Measurements from ENCODE around the gene MSRB2.
"Not testable (repeated sequence)": the region's sequence is repeated elsewhere in the genome, so short reads cannot be mapped to it uniquely, and the experiment has no call there.

Gene MSRB2

GRCh38 chr10:23070092-23070912, 25.1 kb upstream of the MSRB2 start:
- not testable (repeated sequence) for DNase-seq (ENCODE audit: low read depth in 2 of 2)

DNA sequence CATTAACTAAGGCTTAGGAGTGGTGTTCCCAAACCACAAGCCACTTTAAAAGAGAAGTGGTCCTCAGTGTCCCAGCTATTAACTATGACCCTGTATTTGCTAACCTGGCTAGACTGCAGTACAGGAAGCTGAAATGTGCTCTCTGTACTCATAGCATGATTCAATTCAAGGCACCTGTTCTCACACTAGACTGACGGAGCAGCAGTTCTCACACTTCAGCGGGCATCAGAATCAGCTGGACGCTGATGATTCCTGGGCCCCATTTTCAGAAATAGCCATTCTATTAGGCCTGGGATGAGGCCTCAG, 24.5 kb upstream of the MSRB2 start:
- DNase-seq (ENCODE audit: low read depth in 2 of 2), result no peak

- DNase-seq (ENCODE audit: low read depth in 2 of 2), result not testable (repeated sequence)
These were observed 22.8 kb upstream of the MSRB2 start for GRCh38 chr10:23072593-23072992.

DNA sequence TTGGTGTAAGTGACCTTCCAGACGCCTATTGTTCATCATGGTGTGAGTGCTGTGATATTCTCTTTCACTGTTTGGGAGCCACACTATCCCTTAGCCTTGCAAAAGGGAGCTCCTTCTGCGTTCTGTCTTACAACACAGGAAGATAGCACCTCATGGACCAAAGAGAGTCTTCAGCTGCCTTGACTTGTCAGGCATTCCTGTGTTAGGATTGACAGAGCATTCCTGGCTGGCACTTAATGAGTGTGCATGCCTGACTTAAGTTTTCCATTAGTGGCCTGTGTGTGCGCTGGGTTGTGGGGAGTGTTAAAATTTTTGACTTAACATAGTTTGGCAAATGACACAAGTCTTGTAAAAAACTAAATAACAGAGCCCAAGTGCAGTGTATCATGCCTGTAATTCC, 21.9 kb upstream of the MSRB2 start:
- no peak for DNase-seq (ENCODE audit: low read depth in 2 of 2)

GRCh38 chr10:23075672-23076071, 19.7 kb upstream of the MSRB2 start:
- no peak for DNase-seq (ENCODE audit: low read depth in 2 of 2)

- no peak for DNase-seq (ENCODE audit: low read depth in 2 of 2)
These were observed 17.3 kb upstream of the MSRB2 start for GRCh38 chr10:23078114-23078513.

DNA sequence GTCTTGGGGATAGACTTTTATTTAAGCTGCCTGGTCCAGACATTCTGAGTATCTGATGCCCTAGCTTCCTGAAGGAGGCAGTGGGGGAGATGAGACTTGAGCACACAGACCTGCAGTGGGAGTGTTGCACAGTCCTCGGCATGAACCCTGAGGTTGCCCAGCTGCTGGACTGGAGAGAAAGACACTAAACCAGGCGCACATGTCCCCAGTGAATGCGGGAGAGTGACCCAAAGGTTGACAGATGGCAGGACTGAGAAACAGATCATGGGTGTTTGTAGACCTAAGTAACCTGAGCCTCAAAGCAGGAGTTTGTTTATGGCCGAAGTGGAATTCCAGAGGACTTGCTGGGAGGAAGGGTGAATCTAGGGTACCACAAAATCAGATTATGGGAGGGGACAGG, 15.7 kb upstream of the MSRB2 start:
- DNase-seq (ENCODE audit: low read depth in 2 of 2), result no peak

GRCh38 chr10:23080262-23080661, 15.1 kb upstream of the MSRB2 start:
- DNase-seq (ENCODE audit: low read depth in 2 of 2), result no peak

GRCh38 chr10:23081221-23081750, 14.1 kb upstream of the MSRB2 start:
- DNase-seq (ENCODE audit: low read depth in 2 of 2), result no peak

GRCh38 chr10:23081891-23082290, 13.5 kb upstream of the MSRB2 start:
- no peak for DNase-seq (ENCODE audit: low read depth in 2 of 2)

- no peak for DNase-seq (ENCODE audit: low read depth in 2 of 2)
These were observed 6.8 kb upstream of the MSRB2 start for GRCh38 chr10:23088609-23089008.

DNA sequence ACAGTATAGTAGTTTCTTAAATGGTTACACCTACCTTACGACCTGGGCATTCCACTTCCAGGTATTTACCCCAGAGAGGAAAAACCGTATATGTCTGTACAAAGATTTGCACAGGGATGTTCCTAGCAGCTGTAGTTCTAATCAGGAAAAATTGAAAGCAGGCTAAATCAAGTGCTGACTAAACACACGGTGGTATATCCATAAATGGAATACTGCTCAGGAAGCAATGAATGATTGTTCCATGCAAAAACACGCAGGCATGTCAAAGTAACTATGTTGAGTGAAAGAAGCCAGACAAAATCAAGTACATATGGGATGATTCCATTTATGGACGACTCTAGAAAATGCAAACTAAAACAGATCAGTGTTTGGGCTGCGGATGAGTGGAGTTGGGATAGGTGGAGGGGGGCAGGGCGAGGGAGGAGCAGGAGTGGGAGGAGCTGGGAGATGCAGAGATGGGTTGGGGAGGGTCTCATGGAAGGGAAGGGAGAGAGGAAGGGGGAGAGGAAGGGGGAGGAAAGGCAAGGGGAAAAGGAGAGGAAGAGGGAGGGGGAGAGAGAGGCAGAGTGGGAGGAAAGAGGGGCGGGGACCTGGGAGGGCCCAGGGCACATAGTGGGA, 484 bp upstream of the MSRB2 start:
- DNase-seq (ENCODE audit: low read depth in 2 of 2), result no peak

DNA sequence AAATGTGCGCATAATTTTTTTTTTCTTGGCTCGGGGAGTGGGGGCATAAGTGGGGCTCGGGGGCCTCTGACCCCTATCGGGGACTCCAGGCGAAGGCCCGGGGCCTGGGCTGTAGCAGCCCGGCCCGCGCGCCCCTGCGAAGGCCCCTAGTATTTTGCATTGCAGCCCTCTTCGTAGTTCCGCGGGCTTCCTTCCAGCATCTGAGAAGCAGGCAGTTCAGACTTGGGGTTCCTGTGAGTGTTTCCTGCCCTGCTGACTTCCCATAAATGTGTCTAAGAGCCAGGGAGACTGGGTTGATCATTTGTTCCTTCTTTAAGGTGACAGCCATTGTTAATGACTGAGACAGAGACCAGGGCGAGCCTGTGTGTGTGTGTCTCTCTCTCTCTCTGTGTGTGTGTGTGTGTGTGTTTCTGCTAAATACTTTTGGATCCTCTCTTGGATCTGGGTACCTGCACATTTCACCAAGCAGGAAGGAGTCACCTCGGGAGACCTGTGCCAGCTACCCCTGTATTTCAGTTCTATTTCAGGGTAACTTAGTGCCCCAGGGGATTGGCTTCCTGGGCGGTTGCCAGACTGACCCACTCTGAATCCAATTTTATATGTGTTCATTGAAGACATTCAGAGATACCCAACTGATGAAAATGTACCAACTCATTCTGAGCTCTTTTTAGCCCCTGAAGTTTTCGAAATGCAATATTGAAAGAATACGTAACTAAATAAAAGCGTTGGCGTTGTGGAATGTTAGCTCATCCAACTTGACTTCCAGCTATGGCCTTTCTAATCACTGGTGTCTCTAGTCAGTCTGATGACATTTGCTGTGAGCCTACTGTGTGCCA, 805 bp downstream of the MSRB2 start:
- DNase-seq (ENCODE audit: low read depth in 2 of 2), result no peak

DNA sequence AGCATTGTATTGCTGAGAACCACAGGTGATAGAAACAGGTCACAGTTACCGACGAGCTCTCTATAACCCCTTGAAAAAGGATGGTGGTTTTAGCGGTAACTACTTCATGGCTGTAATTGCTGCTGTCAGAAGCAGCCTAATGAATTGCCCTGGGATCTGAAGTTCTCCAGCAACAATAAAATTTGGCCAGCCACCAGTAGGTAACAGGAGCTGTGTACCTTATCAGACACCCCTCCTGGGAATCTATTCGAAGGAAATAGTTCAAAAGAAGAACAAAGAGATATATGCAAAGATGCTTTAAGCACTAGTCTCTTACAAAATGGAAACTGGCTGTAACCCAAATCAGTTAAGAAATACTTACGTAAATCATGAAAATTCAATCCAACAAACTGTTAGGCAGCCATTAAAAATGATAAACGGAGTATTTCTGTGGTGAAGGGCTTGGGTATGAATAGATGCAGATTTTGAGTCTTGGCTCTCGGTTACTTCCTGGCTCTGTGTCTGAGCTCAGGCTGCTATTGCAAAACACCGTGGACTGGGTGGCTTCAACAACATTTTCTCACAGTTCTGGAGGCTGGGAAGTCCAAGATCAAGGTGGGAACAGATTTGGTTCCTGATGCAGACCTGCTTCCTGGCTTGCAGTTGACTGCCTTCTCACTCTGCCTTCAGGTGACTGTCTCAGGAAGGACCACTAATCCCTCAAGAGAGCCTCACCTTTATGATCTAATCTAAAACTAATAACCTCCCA, 1.6 kb downstream of the MSRB2 start:
- DNase-seq (ENCODE audit: low read depth in 2 of 2), result no peak

DNA sequence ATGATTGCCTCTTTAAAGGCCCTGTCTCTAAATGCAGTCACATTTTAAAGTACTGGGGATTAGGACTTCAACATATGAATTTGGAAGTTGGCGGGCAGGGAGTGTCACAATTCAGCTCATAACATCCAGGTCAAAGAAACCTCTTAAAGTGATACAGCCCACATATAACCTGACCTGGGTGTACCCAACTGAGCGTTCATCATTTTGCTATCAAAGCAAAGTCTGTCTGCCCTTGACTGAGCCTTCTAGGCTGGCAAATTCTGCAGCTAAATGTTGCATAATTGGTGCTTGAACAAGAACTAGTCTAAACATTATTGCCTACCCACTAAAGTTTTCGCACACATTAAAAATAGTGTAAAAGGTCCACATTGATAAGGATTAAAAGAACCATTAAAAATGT, 3.7 kb downstream of the MSRB2 start:
- DNase-seq (ENCODE audit: low read depth in 2 of 2), result no peak

GRCh38 chr10:23099816-23100215, 4.4 kb downstream of the MSRB2 start:
- no peak for DNase-seq (ENCODE audit: low read depth in 2 of 2)

DNA sequence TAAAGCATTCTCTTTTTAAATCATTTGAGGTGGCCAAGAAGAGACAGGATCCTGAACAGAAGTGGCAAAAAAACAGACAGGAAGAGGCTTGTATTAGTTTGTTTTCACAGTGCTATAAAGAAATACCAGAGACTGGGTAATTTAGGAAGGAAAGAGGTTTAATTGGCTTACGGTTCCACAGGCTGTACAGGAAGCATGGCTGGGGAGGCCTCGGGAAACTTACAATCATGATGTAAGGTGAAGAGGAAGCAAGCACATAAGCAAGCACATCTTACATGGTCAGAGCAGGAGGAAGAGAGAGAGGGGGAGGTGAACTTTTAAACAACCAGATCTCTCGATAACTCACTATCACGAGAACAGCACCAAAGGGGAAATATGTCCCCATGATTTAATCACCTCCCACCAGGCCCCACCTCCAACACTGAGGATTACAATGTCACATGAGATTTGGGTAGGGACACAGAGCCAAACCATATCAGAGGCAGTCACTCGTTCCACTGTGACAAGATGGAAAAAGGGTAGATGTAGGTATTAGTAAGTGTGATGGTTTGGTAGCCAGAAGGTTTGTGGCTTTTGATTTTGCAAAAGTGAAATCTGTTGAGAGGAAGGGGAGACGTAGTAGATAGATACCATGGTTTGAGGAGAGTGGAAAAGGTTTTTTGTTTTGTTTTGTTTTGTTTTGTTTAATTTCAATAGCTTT, 5.1 kb downstream of the MSRB2 start:
- no peak for DNase-seq (ENCODE audit: low read depth in 2 of 2)

DNA sequence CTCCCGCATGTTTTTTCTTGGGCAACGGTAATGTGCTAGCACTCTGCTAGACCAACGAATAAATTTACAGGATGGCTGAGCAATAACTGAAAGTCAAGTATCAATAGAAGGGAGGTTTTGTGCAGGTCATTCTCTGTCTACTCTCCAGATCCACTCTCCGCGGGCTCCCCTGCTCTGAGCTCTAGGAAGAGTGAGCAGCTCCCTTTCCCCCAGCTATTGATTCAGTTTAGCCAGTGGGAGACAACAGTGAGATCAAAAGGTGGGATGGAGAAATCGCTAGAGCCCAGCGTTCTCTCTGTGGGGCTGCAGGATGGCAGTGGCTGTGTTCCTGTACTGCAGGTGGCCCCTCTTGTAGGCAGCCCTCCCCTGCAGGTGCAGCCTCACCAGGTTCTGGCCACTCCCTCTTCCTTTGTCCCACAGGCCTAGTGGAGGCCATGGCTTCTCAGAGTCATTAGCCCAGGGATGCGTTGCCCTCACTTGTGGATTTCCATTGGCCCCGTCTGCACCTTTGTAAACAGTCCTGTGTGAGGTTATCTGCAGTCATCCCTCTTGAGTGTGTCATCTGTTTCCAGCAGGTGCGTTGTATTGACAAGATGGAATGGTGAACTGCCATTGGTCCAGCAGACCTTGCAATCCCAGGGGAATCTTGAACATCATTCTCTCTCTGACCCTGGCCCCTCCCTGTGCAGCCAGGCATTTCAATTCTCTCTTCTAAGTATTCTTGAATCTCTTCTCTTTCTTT, 11.1 kb downstream of the MSRB2 start:
- DNase-seq (ENCODE audit: low read depth in 2 of 2), result no peak

- no peak for DNase-seq (ENCODE audit: low read depth in 2 of 2)
These were observed 15.5 kb downstream of the MSRB2 start for GRCh38 chr10:23110722-23111516.

All from stimulated activated CD8-positive, alpha-beta memory T cell treated with anti-CD3 and anti-CD28 coated beads, Interleukin-7, amount 100 ng/mL, for 4 hours (primary cell).